Femur (tissue), 1 donor: ENCODE measurements around the gene DGUOK.
"Not testable (repeated sequence)": the region's sequence is repeated elsewhere in the genome, so short reads cannot be mapped to it uniquely, and the experiment has no call there.

Experiments
- DNase-seq: peaks from one replicate; pipeline ENCODE4 v3.0.0-alpha.2; 2017

The DGUOK gene

DNA sequence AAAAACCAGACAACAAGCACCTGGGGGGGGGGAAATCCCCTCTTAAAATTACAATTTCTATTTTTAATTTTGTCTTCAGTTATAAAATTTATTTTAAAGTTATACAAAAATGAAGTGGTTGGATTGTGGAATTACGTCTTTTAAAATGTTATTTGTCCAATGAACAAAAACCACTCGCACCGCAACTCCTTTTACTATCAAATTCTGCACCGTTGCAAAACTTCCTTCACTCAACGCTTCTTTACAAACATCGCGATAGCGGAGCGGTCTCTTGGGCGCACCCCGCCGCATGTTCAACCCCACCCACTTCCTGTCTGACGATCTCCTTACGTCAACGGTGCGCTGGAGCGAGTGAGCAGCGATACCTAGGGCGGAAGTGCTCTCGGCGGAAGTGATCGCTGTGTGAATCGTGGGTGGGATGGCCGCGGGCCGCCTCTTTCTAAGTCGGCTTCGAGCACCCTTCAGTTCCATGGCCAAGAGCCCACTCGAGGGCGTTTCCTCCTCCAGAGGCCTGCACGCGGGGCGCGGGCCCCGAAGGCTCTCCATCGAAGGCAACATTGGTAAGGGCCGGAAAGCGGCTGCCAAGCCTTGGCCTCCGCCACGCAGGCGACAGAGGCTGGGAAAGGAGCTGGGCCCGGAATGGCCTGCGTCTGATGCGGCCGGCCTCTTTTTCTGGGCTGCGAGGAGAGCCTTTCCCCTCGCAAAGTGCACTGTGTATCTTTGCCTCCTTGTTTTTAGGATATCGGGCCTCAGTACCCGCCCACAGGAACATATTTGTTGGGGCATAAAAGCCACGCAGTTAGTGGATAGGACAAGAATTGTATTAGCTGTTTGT is at the start of gene DGUOK:
DGUOK (plus strand) TSS at position 388 of the 835 bp plus-strand sequence; CDS start at position 419, 31 bp downstream.
- peak; percentile 99 for DNase-seq

DNA sequence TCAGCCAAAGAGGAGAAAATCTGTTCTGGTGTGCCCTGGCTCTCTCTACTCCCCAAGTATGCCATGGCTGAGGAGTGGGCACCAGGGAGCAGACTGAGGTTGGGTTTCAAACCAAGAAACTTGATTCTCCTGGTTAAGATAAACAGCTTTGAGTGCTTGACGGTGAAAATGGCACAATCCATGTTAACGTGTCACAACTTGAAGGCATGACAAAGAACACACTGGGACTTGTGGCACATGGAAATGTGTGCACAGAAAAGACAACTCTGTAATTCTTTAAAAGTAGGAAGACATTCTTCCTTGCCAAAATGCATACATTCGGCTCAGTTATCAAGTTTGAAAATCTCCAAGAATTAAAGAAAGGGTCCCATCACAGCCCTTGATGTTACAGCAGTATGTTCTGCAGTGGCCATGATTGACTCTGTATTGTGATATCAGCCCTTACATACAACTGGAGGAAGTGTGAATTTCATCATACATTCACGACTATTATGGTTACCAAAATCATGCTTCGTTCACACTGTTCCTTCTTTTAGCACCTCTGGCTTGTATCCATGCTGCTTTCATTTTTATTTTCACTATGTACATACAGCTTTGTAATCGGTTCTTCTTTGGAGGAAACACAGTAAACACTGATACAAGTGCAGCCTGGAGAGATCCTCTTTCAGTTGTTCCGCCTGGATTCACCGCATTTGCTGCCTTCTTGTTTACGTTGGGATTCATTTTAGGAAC is 49.4 kb upstream of the DGUOK start:
- no peak for DNase-seq

DNA sequence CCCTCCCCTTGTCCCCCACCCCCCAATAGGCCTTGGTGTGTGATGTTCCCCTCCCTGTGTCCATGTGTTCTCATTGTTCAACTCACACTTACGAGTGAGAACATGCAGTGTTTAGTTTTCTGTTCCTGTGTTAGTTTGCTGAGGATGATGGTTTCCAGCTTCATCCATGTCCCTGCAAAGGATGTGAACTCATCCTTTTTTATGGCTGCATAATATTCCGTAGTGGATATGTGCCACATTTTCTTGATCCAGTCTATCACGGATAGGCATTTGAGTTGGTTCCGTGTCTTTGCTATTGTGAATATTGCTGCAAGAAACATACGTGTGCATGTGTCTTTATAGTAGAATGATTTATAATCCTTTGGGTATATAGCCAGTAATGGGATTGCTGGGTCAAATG is 48.7 kb upstream of the DGUOK start:
- DNase-seq = not testable (repeated sequence)

DNA sequence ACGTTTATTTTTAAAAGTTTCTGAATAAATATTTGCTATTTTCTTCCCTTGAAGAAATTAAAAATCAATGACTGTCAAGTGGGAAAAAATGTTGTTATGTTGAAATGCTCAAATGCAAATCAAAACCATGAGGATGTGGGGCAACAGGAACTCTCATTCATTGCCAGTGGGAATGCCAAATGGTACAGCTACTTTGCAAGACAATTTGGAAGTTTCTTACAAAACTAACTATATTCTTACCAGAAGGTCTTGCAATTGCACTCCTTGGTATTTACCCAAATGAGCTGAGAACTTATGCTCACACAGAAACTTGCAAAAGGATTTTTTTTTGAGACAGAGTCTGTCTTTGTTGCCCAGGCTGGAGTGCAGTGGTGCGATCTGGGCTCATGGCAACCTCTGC is 41.3 kb upstream of the DGUOK start:
- no peak for DNase-seq

DNA sequence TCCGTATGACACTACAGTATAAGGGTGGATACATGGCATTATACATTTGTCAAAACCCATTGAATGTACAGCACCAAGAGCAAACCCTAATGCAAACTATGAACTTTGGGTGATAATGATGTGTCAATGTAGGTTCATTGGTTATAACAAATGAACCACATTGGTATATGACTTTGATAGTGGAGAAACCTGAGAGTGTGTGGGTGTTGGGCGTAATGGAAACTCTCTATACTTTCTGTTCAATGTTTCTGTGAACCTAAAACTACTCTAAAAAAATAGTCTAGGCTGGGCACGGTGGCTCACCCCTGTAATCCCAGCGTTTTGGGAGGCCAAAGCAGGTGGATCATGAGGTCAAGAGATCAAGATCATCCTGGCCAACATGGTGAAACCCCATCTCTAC is 40.3 kb upstream of the DGUOK start:
- DNase-seq = no peak

DNA sequence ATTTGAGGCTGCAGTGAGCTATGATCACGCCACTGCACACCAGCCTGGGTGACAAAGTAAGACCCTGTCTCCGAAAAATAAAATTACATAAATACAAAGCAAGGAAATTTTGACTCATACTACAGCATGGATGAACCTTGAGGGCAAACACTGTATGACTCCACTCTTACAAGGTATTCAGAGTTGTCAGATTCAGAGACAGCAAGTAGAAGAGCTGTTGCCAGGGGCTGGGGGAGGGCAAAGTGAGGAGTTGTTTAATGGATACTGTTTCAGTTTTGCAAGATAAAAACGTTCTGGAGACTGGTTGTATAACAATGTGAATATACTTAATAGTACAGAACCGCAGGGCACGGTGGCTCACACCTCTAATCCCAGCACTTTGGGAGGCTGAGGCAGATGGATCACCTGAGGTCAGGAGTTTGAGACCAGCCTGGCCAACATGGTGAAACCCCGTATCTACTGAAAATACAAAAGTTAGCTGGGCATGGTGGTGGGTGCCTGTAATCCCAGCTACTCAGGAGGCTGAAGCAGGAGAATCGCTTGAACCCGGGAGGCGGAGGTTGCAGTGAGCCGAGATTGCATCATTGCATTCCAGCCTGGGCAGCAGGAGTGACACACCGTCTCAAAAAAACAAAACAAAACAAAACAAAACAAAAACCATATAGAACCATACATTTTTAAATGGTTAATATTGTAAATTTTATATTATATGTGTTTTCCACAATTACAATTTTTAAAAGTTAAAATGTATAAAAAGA is 38.9 kb upstream of the DGUOK start:
- not testable (repeated sequence) for DNase-seq

DNA sequence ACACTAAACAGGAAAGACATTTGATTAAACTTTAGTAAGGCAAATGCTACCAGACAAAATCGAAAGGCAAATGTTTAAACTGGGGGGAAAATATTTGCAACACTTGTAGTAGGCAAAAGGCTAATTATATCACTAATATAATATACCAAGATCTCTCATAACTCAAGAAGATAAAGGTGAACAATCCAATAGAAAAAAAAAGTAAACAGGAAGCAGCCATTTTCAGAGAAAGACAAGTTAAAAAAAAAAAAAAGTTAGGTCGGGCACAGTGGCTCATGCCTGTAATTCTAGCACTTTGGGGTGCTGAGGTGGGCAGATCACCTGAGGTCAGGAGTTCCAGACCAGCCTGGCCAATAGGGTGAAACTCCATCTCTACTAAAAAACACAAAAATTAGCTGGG is 38.3 kb upstream of the DGUOK start:
- DNase-seq = no peak

DNA sequence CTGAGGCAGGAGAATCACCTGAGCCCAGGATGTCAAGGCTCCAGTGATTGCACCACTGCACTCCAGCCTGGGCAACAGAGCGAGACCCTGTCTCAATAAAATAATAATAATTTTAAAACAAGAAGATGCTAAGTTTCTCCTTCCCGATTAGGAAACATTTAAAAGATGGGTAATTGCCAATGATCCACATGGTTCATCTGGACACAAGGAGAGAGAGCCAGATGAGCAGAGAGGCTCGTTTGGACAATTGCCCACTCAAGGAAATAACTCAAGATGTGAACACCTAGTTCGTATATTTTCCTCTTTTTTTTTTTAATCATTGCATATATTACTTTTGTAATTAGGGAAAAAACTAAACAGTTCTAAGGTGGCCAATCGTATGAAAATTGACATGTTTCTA is 37.5 kb upstream of the DGUOK start:
- no peak for DNase-seq

DNA sequence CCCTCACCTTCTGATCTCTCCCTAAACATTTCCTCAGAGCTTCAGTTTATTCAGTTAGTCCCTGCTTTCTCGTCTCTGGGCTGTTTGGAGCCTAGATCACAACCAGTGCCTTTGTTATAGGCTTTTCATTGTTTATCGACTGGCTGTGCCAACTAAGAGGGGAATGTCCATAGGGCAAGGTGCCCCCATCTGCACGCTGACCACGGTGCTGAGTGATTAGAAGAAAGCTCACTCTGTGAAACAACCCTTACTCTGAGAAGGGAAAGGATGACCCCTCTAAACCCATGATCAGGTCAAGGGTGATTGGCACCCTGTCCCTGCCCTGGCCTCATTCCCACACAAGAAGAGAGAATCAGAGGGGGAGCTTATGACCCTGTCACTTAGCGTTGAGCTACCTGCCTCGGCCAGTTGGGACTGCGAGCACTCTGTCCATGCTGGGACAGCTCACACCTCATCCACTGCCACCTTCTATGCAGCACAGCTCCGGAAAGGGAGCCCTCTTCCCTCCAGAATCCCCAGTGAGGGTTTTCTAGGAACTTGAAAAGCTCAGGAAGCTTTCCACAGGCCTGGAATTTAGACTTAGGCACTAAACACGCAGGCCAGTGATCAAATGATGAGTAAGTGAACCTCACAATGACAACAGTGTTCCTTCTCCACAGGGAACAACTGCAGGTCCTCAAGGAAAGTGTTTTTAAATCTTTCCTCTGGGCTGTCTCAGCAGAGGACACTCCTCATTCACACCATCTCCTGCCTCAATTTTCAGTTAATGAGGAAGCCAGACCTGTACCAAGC is 36.2 kb upstream of the DGUOK start:
- no peak for DNase-seq

DNA sequence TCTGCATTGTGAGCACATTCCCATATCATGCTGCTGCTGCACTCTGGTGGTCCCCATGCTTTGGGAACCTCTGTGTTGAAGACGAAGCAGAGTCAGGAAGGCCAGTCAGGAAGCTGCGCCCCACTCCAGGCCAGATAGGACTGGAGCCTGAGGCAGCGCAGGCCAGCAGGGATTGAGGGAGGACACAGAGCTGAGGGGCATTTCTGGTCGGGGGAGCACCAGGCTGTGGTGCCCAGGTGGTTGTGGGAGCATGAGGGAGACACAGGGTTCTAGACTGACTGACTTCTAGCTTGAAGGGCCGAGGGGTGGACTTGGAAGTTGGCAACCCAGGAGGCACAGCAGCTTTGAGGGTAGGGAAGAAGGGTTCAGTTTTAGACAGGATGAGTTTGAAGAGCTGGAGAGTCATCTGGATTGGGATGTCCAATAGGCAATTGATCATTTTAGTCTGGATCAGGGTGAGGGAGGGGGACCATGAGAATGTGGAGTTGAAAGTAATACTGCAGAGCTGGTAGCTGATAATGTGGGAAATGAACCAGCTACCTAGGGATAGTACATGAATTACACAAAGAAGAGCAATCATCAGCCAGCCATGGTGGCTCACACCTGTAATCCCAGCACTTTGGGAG is 35.3 kb upstream of the DGUOK start:
- DNase-seq = no peak

DNA sequence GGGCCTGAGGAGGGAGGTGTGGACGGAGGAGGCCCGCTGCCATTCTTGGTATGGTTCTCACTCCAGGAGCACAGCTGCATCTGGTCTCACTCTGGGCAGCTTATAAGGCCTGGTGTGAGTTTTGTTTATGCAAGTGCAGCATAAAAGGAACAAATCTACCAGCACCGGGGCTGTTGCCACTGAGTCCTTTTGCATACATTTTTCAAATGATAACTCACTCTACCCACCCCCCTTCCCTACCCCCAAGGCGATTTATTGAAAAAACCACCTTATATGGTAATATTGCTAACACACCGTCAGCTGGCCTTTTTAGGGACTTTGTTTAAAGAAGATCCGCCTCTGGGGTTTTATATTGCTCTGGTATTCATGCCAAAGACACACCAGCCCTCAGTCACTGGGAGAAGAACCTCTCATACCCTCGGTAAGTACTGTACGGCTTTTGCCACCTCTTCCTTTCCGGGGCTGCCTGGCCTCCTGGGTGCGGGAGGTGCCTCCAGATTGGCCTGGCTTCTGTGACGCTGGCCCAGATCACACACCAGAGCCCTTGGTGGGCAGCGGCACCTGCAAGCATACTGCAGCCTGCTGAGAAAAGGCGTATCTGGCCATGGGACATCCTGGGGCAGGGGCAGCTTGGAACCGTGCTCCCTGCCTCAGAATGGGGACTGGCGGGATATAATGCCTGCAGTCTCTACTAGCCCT is 33.9 kb upstream of the DGUOK start, which contains the start of gene ACTG2:
ACTG2 (plus strand) TSS at position 378 of the 699 bp plus-strand sequence. CDS start 8,304 bp downstream, outside the sequence.
- no peak for DNase-seq

DNA sequence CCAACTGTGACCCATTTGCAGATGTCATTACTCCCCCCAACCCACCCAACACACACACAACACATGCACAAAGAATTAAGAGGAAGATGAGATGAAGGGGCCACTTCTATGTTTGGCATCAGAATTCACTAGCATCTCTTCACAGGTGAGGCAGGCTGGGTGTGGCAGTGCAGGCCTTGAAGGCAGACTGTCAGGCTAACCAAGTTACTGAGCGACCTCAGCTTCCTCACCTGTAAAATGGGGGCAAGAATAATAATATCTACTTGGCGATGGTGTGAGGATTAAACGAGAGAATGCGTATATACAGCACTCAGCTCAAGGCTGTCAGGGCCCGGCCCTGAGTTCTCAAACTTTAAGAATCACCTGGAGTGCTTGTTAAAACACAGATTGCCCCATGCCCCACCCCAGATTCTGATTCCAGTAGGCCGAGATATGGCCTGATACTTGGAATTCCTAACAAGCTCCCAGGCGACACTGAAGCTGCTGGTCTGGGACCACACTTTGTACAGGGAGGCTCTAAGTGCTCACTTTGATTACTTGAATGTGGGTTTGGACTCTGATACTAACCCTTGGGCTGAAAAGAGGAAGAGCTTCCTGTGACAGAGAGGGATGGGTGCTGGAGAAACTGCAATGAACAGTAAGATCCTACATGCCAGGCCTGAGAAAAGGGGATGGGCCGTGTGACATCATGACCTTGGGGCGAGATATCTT is 32.8 kb upstream of the DGUOK start:
- no peak for DNase-seq

DNA sequence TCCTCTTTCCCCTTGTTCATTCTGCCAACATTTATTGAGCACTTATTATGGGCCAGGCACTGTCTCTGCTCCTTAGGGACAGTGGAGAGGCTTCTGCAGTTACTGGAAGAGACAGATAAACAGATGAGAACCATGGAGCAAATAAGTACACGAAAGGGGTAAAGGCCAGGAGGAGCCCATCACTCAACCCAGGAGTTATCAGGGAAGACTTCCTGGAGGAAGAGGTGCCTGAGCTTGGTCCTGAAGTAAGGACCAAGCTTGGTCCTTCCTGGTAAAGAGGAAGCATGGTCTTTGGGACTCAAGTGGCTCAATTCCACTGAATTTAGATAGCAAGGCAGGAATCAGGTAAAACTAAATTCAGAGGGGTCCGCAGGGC is 32.2 kb upstream of the DGUOK start:
- DNase-seq = no peak

DNA sequence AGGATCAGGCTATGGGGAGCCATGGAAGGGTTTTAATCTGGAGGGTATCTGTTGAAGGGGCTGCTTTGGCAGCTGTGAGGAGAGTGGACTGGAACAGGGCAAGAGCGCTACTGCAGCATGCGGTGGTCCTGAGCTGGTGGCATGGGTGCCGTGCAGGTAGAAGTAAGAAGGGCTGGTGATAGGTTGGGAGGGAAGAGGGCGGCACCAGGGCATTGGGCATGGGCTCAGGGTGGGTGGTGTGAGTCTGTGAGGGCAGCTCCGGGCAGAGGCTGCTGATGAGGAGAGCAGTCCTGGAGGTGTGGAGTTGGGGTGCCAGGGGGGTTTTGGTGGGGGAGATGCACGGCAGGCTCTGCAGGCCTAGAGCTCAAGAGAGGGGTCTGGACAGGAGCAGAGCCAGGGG is 31.8 kb upstream of the DGUOK start:
- DNase-seq = no peak

DNA sequence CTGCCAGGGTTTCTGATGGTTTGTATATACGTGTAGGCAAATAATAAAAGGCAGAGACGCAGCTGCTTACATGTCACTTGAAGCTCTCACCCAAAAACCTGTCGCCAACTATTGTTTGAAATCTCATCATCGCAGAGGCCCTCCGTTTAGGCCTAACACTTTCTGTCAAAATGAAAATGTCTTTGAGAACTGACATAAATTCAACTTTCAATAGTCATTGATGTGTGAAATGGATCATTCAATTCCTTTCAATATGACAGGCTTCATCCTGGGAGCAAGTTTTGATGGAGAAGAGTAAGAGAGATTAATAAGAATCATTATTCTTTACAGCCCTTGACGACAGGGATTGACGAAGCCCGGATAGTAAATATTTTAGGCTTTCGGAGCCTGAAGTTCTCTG is 31.2 kb upstream of the DGUOK start:
- DNase-seq = no peak

DNA sequence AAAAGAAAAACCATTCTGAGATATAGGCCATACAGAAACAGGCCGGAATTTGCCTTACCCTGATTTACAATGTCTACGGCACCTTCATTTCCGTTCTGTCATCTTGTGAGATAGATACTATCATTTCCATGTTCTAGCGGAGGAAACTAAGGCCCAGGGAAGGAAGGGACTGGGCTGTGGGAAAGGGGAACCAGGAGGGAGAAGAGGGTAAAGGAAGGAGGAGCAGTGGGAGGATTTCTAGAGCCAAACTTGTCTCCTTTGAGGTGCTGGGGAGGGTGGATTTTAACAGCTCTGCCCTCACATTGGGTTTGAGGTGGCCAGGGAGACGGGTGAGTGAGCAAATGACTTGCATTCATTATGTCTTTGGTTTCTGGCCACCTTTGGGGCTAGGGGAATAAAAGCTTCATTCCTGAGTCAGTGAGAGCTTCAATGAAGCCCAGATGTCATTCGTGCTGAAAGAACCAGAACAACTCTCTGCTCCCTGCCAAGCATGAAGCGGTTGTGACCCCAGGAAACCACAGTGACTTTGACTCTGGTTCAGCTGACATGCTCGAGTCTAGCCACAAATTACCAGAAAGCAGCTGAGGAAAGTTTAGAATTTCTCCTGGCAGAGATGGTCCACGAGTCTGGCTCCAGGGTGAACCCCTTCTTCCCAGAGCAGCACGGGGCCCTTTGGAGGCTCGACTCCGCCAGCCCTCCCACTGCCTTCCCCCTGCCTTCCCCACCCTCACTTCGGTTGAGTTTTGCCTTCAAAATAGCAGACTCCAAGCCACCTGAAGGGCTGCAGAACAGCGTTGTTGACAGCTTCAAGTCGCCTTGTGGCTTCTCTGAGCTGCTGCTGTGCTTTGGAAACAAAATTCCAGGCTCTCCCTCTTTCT is 30.1 kb upstream of the DGUOK start:
- peak; percentile 66 for DNase-seq

DNA sequence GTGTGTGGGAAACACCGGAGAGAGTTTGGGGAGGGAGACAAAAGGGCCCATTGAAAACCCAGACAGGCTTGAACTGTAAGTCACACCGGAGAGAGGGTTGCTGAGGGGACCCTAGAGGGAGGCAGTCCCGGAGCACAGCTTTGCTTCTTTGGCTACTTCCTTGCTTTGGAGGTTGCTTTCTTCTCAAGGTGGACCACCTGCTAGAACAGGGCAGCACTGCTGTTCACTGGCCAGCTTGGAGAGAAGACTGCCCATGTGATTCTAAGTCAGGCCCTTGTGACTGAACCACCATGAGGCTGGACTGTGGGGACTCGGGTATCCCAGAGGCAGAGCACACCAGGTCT is 29.5 kb upstream of the DGUOK start:
- no peak for DNase-seq

DNA sequence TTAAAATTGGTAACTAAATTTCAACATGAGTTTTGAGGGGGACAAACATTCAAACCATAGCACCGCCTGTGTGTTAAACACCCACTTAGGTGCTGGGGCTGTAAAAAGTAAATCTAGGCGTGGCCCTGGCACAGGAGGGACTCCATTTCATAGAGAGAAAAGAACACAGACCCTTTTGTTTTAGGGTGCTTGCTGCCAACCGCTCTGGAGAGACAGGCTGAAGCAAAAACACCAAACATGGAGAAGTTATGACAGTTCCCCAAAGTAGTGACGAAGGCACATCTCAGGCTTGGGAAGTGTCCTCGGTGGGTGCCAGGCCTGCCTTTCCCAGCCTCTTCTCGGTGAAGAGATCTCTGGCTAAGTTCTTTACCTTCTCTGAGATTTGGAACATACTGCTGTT is 28.7 kb upstream of the DGUOK start:
- DNase-seq = no peak

DNA sequence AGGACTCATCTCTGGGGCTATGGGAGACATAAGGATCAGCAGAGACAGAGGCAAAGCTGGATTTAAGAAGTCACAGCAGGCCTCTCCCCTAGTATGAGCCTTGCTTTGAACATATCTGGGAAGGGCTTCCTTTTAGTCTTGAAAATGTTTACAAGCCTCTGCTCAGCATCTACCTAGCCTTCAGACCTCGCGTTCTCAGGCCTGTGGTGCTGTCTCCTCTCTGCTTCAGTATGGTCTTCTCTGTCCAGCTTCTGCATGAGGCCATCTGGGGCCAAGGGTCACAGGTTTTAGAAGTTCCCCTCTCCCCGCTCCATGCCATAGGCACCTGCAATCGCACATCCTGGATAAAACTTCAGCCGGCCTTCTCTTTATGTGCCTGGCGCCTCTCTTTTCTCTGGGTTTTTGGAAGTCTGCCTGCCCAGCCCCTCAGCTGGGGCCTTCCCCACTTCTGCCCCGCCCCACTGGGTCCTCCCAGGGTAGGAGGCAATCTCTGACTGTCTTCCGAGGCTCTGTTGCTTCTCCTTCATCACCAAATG is 26.8 kb upstream of the DGUOK start:
- DNase-seq = no peak

DNA sequence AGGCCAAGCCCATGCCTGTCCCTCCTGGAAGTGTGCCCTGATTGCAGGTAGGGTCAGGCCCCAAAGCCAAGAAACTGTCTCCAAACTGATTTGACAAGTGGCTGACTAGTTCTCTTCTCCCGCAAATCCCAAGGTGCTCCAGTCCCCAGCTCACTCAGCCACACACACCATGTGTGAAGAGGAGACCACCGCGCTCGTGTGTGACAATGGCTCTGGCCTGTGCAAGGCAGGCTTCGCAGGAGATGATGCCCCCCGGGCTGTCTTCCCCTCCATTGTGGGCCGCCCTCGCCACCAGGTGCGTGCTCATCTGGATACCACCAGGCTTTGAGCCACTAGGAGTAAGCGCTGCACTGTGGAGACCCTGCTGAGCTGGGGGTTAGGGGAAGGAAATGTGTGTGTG is 25.5 kb upstream of the DGUOK start:
- no peak for DNase-seq
